DMS53 (cell line): ENCODE data around the gene NOTCH2.

Experiments
- DNase-seq: peaks from one replicate; lab custom pipeline; 2025; lab: John Stamatoyannopoulos, UW

Gene NOTCH2

GRCh38 chr1:119906927-119907652, 162.4 kb downstream of the NOTCH2 start:
- DNase-seq, result no peak

GRCh38 chr1:119903443-119903835, 166.0 kb downstream of the NOTCH2 start:
- DNase-seq, result no peak

- no peak for DNase-seq
Measured at GRCh38 chr1:119902775-119903442, 166.6 kb downstream of the NOTCH2 start.

GRCh38 chr1:119898981-119899720, 170.3 kb downstream of the NOTCH2 start:
- DNase-seq, result no peak

GRCh38 chr1:119898530-119898929, 170.9 kb downstream of the NOTCH2 start:
- no peak for DNase-seq

- DNase-seq, result no peak
Measured at GRCh38 chr1:119896303-119896702, 173.2 kb downstream of the NOTCH2 start, which contains the start of gene ADAM30. TSS of gene ADAM30 (minus strand) at chr1:119896515. CDS start at chr1:119896336, 179 bp downstream.

- DNase-seq, result no peak
Measured at GRCh38 chr1:119895102-119895501, 174.4 kb downstream of the NOTCH2 start.

GRCh38 chr1:119893827-119894700, 175.4 kb downstream of the NOTCH2 start:
- no peak for DNase-seq

GRCh38 chr1:119893238-119893791, 176.1 kb downstream of the NOTCH2 start:
- peak; percentile 0 for DNase-seq

- DNase-seq, result no peak
Measured at GRCh38 chr1:119891386-119891785, 178.1 kb downstream of the NOTCH2 start.

GRCh38 chr1:119888476-119888875, 181.0 kb downstream of the NOTCH2 start:
- no peak for DNase-seq

- DNase-seq, result no peak
Measured at GRCh38 chr1:119887427-119887826, 182.0 kb downstream of the NOTCH2 start.

- DNase-seq, result peak; percentile 52
Measured at GRCh38 chr1:119885903-119886783, 183.3 kb downstream of the NOTCH2 start.

- no peak for DNase-seq
Measured at GRCh38 chr1:119884711-119885110, 184.8 kb downstream of the NOTCH2 start.

- no peak for DNase-seq
Measured at GRCh38 chr1:119883826-119884225, 185.6 kb downstream of the NOTCH2 start.

GRCh38 chr1:119882132-119883049, 187.1 kb downstream of the NOTCH2 start:
- no peak for DNase-seq

GRCh38 chr1:119879510-119880434, 189.7 kb downstream of the NOTCH2 start:
- DNase-seq, result no peak

GRCh38 chr1:119878171-119878570, 191.3 kb downstream of the NOTCH2 start:
- peak; percentile 1 for DNase-seq
